Stimulated activated CD4-positive, alpha-beta T cell treated with anti-CD3 and anti-CD28 coated beads, Interleukin-1b, Interleukin-23, amount 100 ng/mL, for 24 hours (primary cell): ENCODE measurements around the gene TMC5.
A peak's percentile ranks its signal among the peaks of the same experiment; 100 is the strongest.

ENCODE experiments used
- DNase-seq, 4 experiments: peaks; one replicate each; pipeline ENCODE4 v3.0.0-alpha.2; 2020; ENCODE audit warnings: low read depth in 4 of 4, low spot score in 1 of 4

Gene TMC5

DNA sequence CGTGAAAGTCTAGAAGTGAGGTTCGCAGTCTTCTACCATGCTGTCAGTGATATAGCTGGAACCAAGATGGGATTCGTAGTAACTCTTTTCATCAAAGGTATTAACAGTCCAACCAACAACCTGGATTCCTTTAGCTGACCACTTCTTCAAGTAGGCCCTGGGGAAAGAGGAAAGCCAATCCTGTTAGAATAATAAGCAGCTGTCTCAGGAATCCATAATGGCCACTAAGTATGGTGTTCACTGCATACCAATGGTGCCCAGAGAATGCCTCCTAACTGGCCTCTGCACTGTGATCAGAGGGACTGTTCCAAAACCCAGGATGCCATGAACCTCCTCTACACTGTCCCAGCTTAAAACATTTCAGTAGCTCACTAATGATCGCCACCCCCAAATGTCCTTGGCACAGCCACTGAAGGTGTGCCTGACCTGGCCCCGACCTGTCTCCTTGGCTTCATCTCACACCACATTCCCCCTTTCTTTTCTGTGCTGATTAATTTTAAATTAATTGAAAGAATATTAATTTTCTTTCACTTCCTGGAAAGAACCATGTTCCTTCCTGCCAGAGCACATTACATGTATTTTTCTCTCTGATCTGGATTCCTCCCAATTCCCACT lies 85.9 kb downstream of the TMC5 start:
- DNase-seq = no peak

GRCh38 chr16:19505600-19506303 lies 88.1 kb downstream of the TMC5 start:
- DNase-seq = no peak

- no peak for DNase-seq
Observed at GRCh38 chr16:19506965-19507364, 89.3 kb downstream of the TMC5 start.

- DNase-seq = no peak
Observed at GRCh38 chr16:19507867-19508266, 90.2 kb downstream of the TMC5 start.

DNA sequence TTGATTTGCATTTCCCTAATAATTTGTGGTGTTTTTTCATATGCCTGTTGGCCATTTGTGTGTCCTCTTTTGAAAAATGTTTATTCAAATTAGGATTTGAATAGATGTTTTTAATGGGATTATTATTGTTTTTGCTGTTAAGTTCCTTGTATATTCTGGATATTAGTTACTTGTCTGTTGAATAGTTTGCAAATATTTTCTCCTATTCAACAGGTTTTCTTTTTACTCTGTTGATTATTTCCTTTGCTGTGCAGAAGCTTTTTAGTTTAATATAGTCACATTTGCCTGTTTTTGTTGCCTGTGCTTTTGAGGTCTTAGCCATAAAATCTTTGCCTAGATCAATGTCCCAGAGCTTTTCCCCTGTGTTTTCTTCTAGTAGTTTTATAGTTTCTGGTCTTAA lies 94.6 kb downstream of the TMC5 start:
- no peak for DNase-seq

GRCh38 chr16:19513377-19514053 lies 95.8 kb downstream of the TMC5 start:
- DNase-seq = no peak

DNA sequence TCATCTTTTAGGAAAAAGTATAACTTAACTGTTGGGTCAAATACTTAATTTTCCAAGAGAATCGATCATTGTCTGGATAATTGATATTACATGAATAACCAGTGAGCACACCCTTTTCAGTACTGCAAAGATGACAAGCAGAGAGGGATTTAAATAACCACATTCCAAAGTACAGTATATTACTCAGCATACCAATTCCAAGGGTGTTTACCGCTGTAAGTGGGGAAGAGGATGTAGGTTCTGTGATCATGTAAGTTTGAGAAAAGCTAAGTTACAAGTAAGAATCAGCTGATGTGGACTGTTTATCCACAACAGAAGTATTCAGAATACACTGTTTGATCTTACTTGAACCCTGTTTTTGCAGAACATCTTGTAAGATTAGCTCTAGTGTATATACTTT lies 98.1 kb downstream of the TMC5 start:
- no peak for DNase-seq

GRCh38 chr16:19517424-19518089 lies 99.9 kb downstream of the TMC5 start:
- no peak for DNase-seq

DNA sequence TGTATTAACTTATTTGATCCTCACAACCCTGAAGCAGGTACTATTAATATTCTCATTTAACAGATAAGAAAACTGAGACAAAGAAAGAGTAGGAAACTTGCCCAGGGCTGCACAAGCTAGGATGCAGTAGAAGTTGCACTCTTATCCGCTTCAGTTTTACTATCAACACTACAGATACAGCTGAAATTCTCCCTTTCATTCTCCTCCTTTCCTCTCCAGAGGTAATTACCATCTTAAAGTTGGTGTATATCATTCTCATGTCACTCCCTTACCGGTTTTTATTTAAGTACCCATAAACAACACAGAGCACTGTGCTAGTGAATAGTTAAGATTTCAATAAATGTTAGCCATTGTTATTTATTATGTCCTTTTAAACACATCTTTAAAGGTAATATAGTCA lies 100.7 kb downstream of the TMC5 start:
- no peak for DNase-seq

DNA sequence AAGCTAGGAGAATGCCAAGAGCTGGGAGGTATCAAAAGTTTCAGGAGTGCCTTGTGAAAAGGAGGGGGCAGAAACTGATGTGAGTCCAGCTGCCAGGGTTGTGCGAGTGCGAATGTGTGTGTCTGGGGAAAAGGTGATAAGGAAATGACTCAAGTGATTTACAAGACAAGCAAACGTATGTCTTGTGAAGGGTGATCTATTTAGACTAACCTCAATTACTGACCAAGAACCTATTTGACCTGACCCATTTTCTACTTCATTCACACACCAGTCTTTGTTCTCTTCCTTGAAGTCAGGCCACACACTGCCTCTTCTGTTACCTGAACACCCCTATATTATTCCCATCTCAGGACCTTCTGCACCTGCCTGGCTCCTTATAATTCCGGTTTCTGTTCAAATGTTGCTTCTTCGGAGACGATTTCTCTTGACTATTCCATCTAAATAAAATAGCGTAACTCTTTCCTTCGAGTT lies 103.2 kb downstream of the TMC5 start:
- DNase-seq = no peak

- peak; percentile 90 to 95 (median 93) for DNase-seq
Observed at GRCh38 chr16:19521471-19522396, 104.1 kb downstream of the TMC5 start, which contains the start of gene GDE1. TSS of gene GDE1 (minus strand) at chr16:19522098. CDS start at chr16:19521964, 134 bp downstream.

GRCh38 chr16:19522397-19522732 lies 104.7 kb downstream of the TMC5 start:
- DNase-seq = no peak

DNA sequence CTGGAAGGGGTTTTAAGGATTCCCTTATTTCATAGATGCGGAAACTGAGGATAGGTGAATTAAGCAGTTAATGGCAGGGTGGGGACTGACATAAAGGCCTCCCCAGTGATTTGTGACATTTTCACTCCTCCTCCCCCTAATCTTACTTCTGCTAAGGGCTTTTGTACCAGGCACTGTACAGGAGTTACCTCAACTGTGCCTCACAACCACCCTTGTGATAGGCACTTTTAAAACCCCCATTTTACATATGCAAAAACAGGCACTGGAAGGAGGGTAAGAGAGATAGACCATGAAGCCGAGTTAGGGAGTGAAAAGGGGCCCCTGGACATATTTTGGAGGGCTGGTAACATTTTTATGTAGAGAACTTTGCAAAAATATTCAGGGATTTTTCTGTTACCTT lies 105.1 kb downstream of the TMC5 start:
- no peak for DNase-seq

DNA sequence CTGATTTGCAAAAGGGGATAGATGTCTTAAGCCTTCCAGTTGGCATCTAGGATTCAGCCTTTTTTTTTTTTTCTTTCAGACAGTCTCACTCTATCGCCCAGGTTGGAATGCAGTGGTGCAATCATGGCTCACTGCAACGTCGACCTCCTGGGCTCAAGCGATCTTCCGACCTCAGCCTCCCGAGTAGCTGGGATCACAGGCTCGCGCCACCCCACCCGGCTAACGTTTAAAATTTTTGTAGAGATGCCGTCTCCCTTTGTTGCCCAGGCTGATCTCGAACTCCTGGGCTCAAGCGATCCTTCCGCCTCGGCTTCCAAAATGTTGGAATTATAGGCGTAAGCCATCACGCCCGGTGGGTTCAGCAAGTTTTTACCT lies 105.5 kb downstream of the TMC5 start:
- no peak for DNase-seq

DNA sequence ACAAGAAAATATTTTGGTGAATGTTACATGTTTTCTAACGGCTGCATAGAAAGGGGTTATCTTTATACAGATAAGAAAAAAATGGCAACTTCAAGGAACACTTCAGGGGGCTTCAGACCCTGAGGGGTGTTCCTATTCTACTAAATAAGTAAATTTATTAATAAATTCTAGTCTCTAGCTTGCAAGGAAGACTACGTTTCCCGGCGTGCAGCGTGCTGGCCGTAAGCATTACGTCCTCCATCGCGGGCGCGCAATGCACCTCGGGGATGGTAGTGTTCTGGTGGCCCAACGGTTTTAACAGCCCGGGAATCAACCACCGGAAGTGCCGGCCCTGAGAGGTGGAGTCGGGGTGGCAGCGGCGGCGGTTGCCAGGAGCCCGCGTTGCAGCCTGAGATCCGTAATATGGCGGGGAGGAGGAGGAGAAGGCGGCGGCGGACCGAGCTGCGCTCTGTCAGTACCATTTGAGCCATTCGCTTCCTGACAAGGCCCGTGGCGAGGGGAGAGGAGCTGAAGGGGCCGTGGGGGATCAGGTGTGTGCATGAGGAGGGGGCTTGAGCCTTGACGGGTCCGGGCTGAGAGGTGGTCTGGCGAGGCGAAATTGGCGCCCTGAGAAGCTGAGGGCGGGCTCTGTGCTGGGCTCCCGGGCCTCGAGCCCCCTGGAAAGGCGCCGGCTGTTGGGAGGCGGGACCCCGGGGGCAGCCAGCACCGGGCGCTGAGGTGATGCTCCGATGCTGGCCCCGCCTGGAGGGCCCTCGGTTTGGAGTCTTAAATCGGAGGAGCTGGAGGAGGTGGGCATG lies 106.1 kb downstream of the TMC5 start, which contains the start of gene CCP110:
TSS of gene CCP110 (plus strand) at position 384 of the 797 bp plus-strand sequence. CDS start 3,940 bp downstream, outside the sequence.
- DNase-seq = peak; percentile 86 to 94 (median 92)

- DNase-seq = no peak
Observed at GRCh38 chr16:19524356-19524615, 106.6 kb downstream of the TMC5 start.

DNA sequence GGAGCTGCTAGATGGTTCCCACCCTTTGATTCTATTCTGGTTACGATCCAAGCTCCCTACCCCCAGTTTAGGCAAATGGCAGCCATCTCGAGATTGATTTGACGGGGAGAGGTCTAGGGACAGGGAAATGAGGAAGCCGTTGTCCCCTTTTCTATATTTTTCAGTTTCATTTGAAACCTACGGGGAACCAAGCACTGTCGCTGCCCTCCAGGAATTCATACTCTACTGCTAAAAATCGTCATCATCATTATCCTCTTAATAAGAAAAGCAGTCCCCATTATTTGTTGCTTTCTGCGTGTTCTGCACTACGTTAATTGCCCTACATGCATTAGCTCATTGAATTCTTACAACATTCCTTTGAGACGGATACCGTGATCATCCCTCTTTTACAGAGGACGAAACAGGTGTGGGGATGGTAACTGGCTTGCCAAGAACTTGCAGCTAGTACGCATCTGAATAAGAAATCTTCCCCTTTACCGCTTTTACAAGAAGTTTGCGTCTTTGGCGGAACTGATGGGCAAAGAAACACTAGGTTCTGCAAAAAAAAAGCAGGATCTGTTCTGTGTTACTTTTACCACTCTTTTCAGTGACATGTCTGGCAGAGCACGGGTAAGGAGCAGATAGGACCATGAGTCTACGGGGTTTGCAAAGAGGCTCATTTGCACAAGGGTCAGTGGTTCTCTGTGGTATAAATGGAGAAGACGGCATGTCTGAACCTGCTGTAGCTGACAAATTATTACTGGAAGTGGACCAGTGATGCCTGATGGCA lies 107.1 kb downstream of the TMC5 start:
- no peak for DNase-seq

- DNase-seq = no peak
Observed at GRCh38 chr16:19525385-19525723, 107.7 kb downstream of the TMC5 start.

DNA sequence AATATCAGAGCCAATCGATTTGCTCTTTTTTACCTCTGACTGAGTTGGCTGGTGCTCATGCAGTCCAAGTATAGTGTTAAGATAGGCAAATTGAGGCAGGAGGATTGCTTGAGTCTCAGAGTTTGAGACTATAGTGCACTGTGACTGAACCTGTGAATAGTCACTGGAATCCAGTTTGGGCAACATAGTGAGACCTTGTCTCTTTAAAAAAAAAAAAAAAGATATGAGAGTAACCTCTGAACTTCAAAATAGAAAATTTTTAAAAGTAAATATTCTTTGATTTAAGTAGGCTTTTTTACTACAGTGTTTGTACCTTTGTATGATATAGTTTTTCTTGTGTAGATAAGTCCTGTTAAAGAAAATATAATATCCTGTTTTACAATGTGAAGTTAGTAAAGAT lies 109.5 kb downstream of the TMC5 start:
- no peak for DNase-seq
